ENCODE measurements around the gene AJAP1.

Gene AJAP1

DNA sequence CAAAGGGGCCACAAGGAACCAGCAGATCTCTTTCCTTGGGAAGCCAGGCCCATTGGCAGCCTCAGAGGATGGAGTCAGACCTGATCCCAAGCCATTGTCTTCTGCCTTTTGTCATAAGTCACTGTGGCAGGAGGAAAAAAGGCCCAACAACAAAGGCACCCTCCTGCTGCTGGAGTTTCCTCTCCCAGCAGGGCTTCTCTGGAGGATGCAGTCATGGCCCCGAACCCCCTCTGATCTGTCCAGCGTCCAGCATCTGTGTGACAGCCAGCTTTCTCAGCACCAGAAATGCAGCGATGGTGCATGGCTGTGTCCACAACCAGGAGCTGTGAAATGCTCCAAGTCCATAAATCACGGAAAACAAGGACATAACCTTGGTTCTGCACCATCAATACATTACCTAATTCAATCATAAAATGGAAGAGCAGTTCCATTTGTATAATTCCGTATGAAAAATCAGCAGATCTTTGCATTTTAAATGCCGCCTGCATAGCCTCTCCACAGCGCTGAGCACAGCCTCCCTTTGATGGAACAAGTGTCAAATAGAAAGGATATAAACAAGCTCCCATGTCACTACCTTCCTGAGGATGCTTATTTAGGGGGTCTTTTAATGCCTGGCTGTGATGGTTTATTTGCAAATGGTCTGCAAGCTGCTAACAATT lies 30.6 kb downstream of the AJAP1 start:
- DNase-seq = no peak

DNA sequence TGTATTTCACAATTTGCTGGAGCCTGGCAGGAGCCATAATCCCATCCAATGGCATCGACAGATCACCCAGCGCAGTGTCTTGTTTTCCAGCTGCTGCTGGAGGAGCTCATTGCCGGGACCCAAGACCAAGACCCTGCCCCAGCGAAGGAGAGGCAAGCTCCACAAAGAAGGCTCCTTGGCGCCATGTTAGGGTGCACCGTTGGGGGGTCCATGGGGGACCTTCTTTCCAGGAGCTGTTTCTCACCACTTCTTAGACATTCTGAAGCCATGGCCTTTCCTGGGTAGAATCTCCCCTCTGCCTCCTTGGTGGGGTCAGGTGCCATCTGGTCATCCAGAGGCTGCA lies 31.1 kb downstream of the AJAP1 start:
- no peak for DNase-seq

DNA sequence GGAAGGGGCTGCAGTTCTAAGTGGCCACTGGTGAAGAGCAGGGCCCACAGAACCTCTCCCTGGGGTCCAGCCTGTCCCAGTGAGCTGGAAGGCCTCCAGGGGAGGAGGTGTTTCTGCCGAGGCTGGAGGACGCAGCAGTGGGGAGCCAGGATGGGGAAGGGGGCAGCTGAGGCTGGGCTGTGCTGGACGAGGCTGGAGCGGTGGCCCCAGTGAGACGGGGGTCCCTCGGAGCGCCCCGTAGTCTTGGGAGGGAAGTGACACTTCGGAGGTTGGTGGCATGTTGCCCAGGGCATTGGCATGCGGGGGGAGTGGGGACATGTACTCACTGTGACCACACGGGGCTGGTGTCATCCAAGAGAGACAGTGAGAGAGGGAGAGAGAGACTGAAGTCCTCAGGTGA lies 33.5 kb downstream of the AJAP1 start:
- no peak for DNase-seq

DNA sequence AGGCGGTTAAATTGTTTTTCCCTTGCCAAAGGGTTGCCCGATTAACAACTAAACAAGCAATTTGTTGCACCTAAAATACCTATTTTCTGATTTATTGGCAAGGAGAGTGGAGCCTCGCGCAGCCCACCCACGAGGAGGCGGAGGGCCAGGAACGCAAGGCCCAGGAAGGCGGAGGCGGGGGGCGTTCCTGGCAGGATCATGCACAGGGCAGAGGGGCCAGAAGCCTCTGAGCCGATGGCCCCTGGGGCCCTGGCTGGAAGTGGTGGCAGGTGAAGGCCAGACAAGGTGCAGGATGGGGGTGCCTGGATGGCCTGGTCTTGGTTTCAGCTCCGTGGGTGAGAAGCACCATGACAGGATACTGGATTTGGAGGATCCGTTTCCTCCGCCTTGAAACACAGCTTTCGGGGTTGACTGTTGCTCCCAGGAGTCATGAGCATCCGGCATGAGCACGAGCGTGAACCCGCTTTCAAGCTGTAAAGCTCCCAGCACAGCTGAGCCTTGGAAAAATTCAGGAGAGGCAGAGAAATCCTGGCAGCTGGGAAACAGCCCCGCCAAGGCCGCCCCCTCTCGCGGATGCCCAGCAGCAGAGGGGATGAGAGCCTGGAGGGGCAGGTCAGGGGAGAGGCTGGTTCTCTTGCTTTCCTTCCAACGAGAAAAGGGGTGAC lies 35.0 kb downstream of the AJAP1 start:
- DNase-seq = no peak

- DNase-seq = no peak
Measured at GRCh38 chr1:4689941-4690635, 35.7 kb downstream of the AJAP1 start.

DNA sequence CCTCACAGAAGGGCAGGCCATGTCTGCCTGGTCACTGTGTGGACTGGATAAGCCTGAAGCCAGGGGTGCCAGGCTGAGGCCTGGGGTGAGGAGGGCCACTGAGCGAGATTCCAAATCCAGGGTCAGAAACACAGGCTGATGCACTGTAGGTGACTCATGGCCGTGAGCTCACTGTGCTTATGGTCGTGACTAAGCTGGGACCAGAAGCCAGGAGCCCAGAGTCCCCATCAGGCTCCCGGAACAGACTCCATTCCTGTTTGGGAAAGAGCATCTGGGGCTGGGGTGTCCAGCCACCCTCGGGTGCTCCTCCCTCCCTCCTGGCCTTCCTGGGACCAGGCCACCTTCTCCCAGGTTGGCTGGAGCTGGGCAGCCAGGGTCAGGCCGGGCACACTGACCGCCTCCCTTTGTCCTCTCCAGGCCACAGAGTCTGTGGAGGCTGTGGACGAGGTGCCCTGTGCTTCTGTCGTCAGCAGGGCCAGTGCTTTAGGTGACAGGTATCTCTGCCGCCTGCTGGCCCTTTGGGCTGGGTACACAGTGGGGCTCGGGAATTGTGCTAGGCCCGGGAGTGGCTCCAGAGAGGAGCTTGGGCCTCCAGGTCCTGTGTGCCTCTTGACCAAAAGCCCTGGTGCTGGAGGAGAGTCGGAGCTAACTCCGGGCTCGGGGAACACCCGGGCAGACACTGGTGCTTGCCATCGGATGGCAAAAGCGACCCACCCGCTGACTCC lies 36.7 kb downstream of the AJAP1 start:
- DNase-seq = no peak

DNA sequence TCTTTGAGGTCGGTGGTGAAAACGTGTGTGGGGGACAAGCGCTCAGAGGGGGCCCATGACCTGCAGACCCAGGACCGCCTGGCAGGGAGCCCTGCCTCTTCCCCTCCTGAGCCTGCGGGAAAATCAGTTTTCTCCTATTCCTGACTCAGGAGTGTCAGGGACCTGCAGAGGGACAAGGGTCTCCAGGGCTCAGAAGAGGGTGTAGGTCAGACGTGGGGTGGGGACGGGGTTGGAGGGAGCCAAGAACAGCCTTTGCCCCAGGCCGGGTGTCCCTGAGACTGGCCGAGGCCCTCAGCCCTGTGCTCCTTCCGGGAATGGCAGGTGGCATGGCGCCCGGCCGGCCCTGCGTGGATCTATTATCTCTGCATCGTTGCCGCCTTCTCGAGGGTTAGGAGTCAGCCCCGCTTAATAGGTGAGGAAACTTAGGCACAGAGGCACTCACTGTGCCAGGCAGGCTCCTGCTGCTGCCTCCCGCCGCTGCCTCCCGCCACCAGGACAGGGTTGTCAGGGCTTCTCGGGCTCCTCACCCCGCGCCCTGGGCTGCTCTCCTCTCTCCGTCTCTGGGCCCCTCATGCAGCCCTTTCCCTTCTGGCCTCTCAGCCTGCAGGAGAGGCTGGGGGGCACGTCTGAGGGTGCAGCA lies 37.5 kb downstream of the AJAP1 start:
- DNase-seq = no peak

- DNase-seq = no peak
Measured at GRCh38 chr1:4692437-4692836, 38.0 kb downstream of the AJAP1 start.

GRCh38 chr1:4693331-4693730 lies 38.9 kb downstream of the AJAP1 start:
- no peak for DNase-seq

GRCh38 chr1:4693891-4694290 lies 39.5 kb downstream of the AJAP1 start:
- no peak for DNase-seq

GRCh38 chr1:4694492-4694891 lies 40.1 kb downstream of the AJAP1 start:
- no peak for DNase-seq

DNA sequence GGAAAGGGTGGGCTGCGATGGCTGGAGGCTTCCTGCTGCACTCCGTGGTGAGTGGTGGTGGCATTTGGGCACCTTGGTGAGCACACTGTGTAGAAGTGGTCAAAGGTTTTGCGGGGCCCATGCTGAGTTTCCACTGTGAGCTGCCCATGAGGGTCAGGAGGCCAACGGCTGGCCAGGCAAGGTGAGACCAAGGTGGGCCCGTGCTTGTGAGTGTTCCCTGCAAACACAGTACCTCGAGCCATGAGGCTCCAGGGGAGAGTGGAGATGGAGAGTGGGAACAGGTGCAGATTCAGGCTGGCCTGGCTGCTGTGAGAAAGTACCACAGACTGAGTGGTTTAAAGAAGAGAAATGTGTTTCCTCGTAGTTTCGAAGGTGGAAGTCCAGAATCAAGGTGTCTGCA lies 40.8 kb downstream of the AJAP1 start:
- no peak for DNase-seq

DNA sequence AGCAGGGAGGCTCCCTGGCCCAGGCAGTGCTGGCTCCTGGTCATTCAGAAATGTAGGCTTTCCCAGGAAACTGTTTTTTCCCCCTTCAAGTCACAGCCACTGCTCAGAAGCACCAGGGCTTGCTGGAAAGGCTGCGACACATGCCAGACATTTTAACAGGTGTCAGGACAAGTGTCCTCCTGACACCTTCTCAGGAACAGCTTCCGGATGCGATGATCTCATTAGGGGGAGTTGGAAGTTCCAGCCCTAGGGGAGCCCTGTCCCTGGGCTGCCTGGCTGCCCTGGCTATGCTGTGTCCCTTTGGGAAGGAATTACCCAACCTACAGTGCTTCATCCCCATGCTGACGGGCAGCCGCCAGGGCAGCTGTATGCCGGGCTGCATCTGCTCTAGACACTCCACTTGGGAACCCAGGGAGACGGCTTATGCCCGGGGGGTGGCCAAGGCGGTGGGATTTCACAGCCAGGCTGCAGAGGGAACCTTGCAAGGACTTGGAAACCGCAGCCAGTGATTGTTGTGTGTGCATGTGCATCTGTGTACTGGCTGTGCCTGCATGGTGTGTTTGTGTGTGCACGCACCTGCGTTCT lies 41.8 kb downstream of the AJAP1 start:
- no peak for DNase-seq

DNA sequence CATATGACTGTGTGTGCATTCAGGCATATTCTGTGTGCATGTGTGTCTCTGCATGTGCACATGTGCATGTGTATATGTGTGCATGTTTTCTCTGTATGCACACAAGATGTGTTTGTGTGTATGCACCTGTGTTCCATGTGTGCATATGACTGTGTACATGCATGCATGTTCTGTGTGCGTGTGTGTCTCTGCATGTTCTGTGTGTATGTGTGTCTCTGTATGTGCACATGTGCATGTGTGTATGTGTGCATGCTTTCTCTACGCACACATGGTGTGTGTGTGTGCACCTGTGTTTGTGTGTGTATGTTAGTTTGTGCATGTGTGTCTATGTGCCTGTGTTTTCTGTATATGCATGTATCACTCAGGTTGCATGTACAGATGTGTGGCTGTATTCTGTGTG lies 42.3 kb downstream of the AJAP1 start:
- DNase-seq = no peak

- DNase-seq = no peak
Measured at GRCh38 chr1:4697801-4698200, 43.4 kb downstream of the AJAP1 start.

- no peak for DNase-seq
Measured at GRCh38 chr1:4698911-4699310, 44.5 kb downstream of the AJAP1 start.

- DNase-seq = peak; percentile 63
Measured at GRCh38 chr1:4699376-4700301, 45.2 kb downstream of the AJAP1 start.

- DNase-seq = peak; percentile 57
Measured at GRCh38 chr1:4700801-4701200, 46.4 kb downstream of the AJAP1 start.

GRCh38 chr1:4701276-4701675 lies 46.9 kb downstream of the AJAP1 start:
- DNase-seq = no peak

- DNase-seq = no peak
Measured at GRCh38 chr1:4702464-4702863, 48.1 kb downstream of the AJAP1 start.

DNA sequence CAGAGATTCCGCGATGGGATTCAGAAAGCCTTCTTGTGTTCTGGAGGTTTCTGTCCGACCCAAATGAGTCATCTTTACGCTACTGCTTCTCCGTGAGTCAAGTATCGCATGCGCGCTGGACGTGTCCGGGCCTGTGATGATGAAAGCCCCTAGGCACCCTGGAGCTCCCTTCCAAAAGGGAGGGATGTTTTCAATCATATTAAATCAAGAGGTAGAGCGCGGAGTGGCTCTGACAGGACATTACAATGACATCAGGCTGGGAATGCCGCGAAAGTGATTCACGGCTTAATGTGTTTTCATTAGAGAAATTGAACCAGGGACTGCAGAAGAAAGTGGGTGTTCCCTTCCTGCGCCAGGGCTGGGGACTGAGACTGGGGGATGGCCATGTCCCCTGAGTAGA lies 48.5 kb downstream of the AJAP1 start:
- no peak for DNase-seq

- no peak for DNase-seq
Measured at GRCh38 chr1:4703646-4704045, 49.2 kb downstream of the AJAP1 start.
